ENCODE data around the gene RASAL2.

- TF ChIP-seq CTCF (IDR thresholded peaks at IDR 0.05) (no peak), POLR2A (IDR thresholded peaks at IDR 0.05) (no peak)
Measured at GRCh38 chr1:178243890-178244289, 150.0 kb downstream of the RASAL2 start.

Data from adrenal gland (tissue), 5 donors.